ENCODE data around the gene ACVR1. TPM values are rescaled to one million over a fixed set of nuclear protein-coding genes. Genes with fewer than 3 reads are reported as not detected.

ACVR1 gene
- total and polyA plus RNA-seq, 2 of the 13 experiments (the other 11 are each of a cell fraction or from before 2014, with no cell fraction given): 2.3 to 5.4 TPM

- in situ Hi-C loops (cut with HindIII; ENCODE audit: extremely low pct_ligation_motif_present, low pct_unique_long_range_greater_than_20kb) (no loop called here), intact Hi-C loops (cut with micrococcal nuclease; ENCODE audit: unreplicated experiment) (no loop called here)
- no TSS peak for BruUV-seq (replicated peaks)
- POLR2A ChIA-PET: no interaction called here
- Histone ChIP-seq H3K9ac (ENCODE audit: insufficient read depth, low read depth, low read length) (no peak overlapping the region), H4K20me1 (ENCODE audit: insufficient read depth, low read length) (no peaks in the 10 kb centered on the region), H3K4me1 (ENCODE audit: insufficient read depth, low read length) (no peaks in the 10 kb centered on the region), H3K27ac (ENCODE audit: extremely low read length, insufficient read depth, low read length) (no peak overlapping the region), H3K9me3 (ENCODE audit: low read length) (no peaks in the 10 kb centered on the region), H3K79me2 (ENCODE audit: insufficient read depth, low read length) (no peaks in the 10 kb centered on the region), H2AFZ (ENCODE audit: low read length) (no peak overlapping the region), H3K4me3 (replicated peaks in 1 of 3; ENCODE audit: insufficient read depth in 1 of 3, low read depth in 2 of 3, low read length in 3 of 3) (no peak overlapping the region), H3K36me3 (replicated peaks in 1 of 2; ENCODE audit: control insufficient read depth in 1 of 2, insufficient read depth in 2 of 2, low read length in 2 of 2) (no peaks in the 10 kb centered on the region; a peak in 1 of 5 replicates), H3K27me3 (ENCODE audit: control insufficient read depth in 1 of 2, insufficient read depth in 2 of 2, low read length in 2 of 2) (no peaks in the 10 kb centered on the region), H3K4me2 (ENCODE audit: low read depth, low read length) (no peak overlapping the region)
- 97% methylated on average over 2 of the region's 2 CpGs for WGBS (ENCODE audit: low lambda C conversion rate)
- ATAC-seq (no peak), FAIRE-seq (no peak), DNase-seq (ENCODE audit: low spot score) (no peak)
- TF ChIP-seq ZNF34 (CRISPR knock-in tag; IDR thresholded peaks at IDR 0.05; ENCODE audit: borderline replicate concordance): no peak
- no peak for TF ChIP-seq ZMYM2 (CRISPR knock-in tag; IDR thresholded peaks at IDR 0.05)
- no peak for TF ChIP-seq HDAC6 (IDR thresholded peaks at IDR 0.05; ENCODE audit: low read depth, low read length)
- TF ChIP-seq ZNF317 (CRISPR knock-in tag; IDR thresholded peaks at IDR 0.05): no peak
- no peak for TF ChIP-seq EHMT2 (IDR thresholded peaks at IDR 0.05; ENCODE audit: borderline replicate concordance, low read depth, low read length)
- CTCF ChIA-PET (ENCODE audit: low intra/inter-chr PET ratio, low total read pairs): no interaction called here
These were observed 20.0 kb downstream of the ACVR1 start for GRCh38 chr2:157856187-157856515.

DNA sequence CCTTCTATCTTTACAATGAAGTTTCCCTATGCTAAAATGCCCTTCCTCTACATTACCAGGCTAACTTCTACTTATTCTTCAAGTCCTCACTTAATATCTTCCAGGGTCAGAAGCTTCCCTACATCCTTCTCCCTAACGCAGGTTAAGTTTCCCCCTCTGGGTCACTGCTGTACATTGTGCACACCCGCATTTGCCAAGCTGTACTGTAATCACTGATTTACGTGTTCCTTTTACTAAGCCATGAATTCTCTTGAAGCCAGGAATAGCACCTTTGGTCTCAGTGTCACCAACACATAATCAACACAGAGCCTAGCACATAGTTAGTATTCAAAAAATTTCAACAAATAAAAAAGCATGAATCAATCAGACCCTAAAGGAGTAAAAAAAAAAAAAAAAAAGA lies 22.3 kb downstream of the ACVR1 start:
- H3K27ac ChIP-seq (ENCODE audit: extremely low read length, insufficient read depth, low read length): no peak overlapping the region
- ATAC-seq (no peak), DNase-seq (ENCODE audit: low spot score) (no peak), FAIRE-seq (no peak)
- no peak overlapping the region for H3K4me2 ChIP-seq (ENCODE audit: low read depth, low read length)
- H3K4me3 ChIP-seq (replicated peaks in 1 of 3; ENCODE audit: insufficient read depth in 1 of 3, low read depth in 2 of 3, low read length in 3 of 3): no peak overlapping the region
- CTCF ChIA-PET (ENCODE audit: low intra/inter-chr PET ratio, low total read pairs): no interaction called here
- no peak overlapping the region for H2AFZ ChIP-seq (ENCODE audit: low read length)
- H3K4me1 ChIP-seq (ENCODE audit: insufficient read depth, low read length): no peaks in the 10 kb centered on the region
- no peak overlapping the region for H3K9ac ChIP-seq (ENCODE audit: insufficient read depth, low read depth, low read length)
- POLR2A ChIA-PET: interaction anchor here (1.0 to 1.1 kb wide), 2 partner anchors 16 to 22 kb away, joined by 4 read pairs; partner anchors contain the start of gene ACVR1
- no TSS peak for BruUV-seq (replicated peaks)
- no peaks in the 10 kb centered on the region for H3K36me3 ChIP-seq (replicated peaks in 1 of 2; ENCODE audit: control insufficient read depth in 1 of 2, insufficient read depth in 2 of 2, low read length in 2 of 2)
- TF ChIP-seq ZNF570 (CRISPR knock-in tag; IDR thresholded peaks at IDR 0.05; ENCODE audit: borderline replicate concordance): no peak
- TF ChIP-seq ARID2 (CRISPR knock-in tag; IDR thresholded peaks at IDR 0.05; ENCODE audit: borderline replicate concordance): no peak
- no peak for TF ChIP-seq ZNF20 (CRISPR knock-in tag; IDR thresholded peaks at IDR 0.05)
- TF ChIP-seq MIXL1 (CRISPR knock-in tag; IDR thresholded peaks at IDR 0.05): no peak
- TF ChIP-seq, protein P1, sequence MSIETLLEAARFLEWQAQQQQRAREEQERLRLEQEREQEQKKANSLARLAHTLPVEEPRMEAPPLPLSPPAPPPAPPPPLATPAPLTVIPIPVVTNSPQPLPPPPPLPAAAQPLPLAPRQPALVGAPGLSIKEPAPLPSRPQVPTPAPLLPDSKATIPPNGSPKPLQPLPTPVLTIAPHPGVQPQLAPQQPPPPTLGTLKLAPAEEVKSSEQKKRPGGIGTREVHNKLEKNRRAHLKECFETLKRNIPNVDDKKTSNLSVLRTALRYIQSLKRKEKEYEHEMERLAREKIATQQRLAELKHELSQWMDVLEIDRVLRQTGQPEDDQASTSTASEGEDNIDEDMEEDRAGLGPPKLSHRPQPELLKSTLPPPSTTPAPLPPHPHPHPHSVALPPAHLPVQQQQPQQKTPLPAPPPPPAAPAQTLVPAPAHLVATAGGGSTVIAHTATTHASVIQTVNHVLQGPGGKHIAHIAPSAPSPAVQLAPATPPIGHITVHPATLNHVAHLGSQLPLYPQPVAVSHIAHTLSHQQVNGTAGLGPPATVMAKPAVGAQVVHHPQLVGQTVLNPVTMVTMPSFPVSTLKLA (IDR thresholded peaks at IDR 0.05): no peak
- TF ChIP-seq EP300 (IDR thresholded peaks at IDR 0.05; ENCODE audit: low read depth in 2 of 2, low read length in 2 of 2): no peak
- TF ChIP-seq EP300 (CRISPR knock-in tag; IDR thresholded peaks at IDR 0.05; ENCODE audit: borderline replicate concordance): no peak
- TF ChIP-seq GZF1 (CRISPR knock-in tag; IDR thresholded peaks at IDR 0.05): no peak
- TF ChIP-seq BCL6 (CRISPR knock-in tag; IDR thresholded peaks at IDR 0.05): no peak
- 92% methylated on average over 3 of the region's 3 CpGs for WGBS (ENCODE audit: low lambda C conversion rate)
- intact Hi-C loops (cut with micrococcal nuclease; ENCODE audit: unreplicated experiment) (no loop called here), in situ Hi-C loops (cut with HindIII; ENCODE audit: extremely low pct_ligation_motif_present, low pct_unique_long_range_greater_than_20kb) (no loop called here)
- no peaks in the 10 kb centered on the region for H3K27me3 ChIP-seq (ENCODE audit: control insufficient read depth in 1 of 2, insufficient read depth in 2 of 2, low read length in 2 of 2)
- no peaks in the 10 kb centered on the region for H3K9me3 ChIP-seq (ENCODE audit: low read length)
- H4K20me1 ChIP-seq (ENCODE audit: insufficient read depth, low read length): no peaks in the 10 kb centered on the region
- H3K79me2 ChIP-seq (ENCODE audit: insufficient read depth, low read length): no peaks in the 10 kb centered on the region
